Fibroblast of skin of left quadriceps (primary cell): ENCODE results near the gene LGALS4.
"Not testable (repeated sequence)": the region's sequence is repeated elsewhere in the genome, so short reads cannot be mapped to it uniquely, and the experiment has no call there.

Experiments used
- DNase-seq, 2 experiments: peaks; one replicate each; pipeline ENCODE4 v3.0.0-alpha.2; 2013; ENCODE audit warnings: low read depth in 2 of 2

The LGALS4 gene

GRCh38 chr19:38812841-38813320 lies at the start of gene LGALS4:
TSS of gene LGALS4 (minus strand) at chr19:38812945. CDS start at chr19:38812886, 59 bp downstream.
- DNase-seq: no peak

- no peak for DNase-seq
Measured at GRCh38 chr19:38861368-38861767, 48.6 kb upstream of the LGALS4 start.

GRCh38 chr19:38859631-38860204 lies 47.0 kb upstream of the LGALS4 start:
- DNase-seq: not testable (repeated sequence)

- no peak for DNase-seq
Measured at GRCh38 chr19:38856813-38857212, 44.1 kb upstream of the LGALS4 start.

- not testable (repeated sequence) for DNase-seq
Measured at GRCh38 chr19:38855751-38856150, 43.0 kb upstream of the LGALS4 start.

GRCh38 chr19:38854961-38855360 lies 42.2 kb upstream of the LGALS4 start:
- DNase-seq: not testable (repeated sequence)

GRCh38 chr19:38853214-38853613 lies 40.5 kb upstream of the LGALS4 start:
- DNase-seq: no peak

- DNase-seq: no peak
Measured at GRCh38 chr19:38852231-38853044, 39.7 kb upstream of the LGALS4 start.

GRCh38 chr19:38851622-38852230 lies 39.0 kb upstream of the LGALS4 start:
- DNase-seq: peak; percentile 82 to 84

GRCh38 chr19:38850976-38851621 lies 38.4 kb upstream of the LGALS4 start:
- no peak for DNase-seq

GRCh38 chr19:38850436-38850975 lies 37.8 kb upstream of the LGALS4 start:
- DNase-seq: peak in 1 of 2 experiments; percentile 100

GRCh38 chr19:38849860-38850435 lies 37.2 kb upstream of the LGALS4 start, which contains the start of gene HNRNPL:
TSS of gene HNRNPL (minus strand) at chr19:38849986. CDS start at chr19:38849966, 20 bp downstream.
- peak in 1 of 2 experiments; percentile 100 for DNase-seq

- peak; percentile 88 to 90 for DNase-seq
Measured at GRCh38 chr19:38849147-38849859, 36.6 kb upstream of the LGALS4 start.

- DNase-seq: no peak
Measured at GRCh38 chr19:38848299-38849146, 35.8 kb upstream of the LGALS4 start.

GRCh38 chr19:38846097-38846496 lies 33.4 kb upstream of the LGALS4 start:
- DNase-seq: no peak

- DNase-seq: no peak
Measured at GRCh38 chr19:38845374-38846024, 32.8 kb upstream of the LGALS4 start.

- no peak for DNase-seq
Measured at GRCh38 chr19:38844093-38844686, 31.4 kb upstream of the LGALS4 start.

GRCh38 chr19:38843175-38843758 lies 30.5 kb upstream of the LGALS4 start:
- no peak for DNase-seq
